SK-N-MC (cell line): ENCODE measurements around the gene CNTNAP4.

Experiments
- EZH2 ChIP-seq: fragments of 200-600 bp; sonication (generic); IDR thresholded peaks from one replicate; pipeline ENCODE4 v1.6.1; 2017; ENCODE audit warnings: antibody characterized with exemption
- FOXP2 ChIP-seq: optimal IDR thresholded peaks from 2 replicates; pipeline ENCODE3; 2011; ENCODE audit warnings: mild to moderate bottlenecking, moderate library complexity; ENCODE audit not compliant: insufficient read depth; ENCODE audit errors: extremely low read length, control extremely low read depth
- POLR2AphosphoS5 ChIP-seq: IDR thresholded peaks from 2 replicates; pipeline ENCODE4 v1.6.1; 2012; ENCODE audit warnings: mild to moderate bottlenecking, low read depth, low read length, borderline replicate concordance

DNA sequence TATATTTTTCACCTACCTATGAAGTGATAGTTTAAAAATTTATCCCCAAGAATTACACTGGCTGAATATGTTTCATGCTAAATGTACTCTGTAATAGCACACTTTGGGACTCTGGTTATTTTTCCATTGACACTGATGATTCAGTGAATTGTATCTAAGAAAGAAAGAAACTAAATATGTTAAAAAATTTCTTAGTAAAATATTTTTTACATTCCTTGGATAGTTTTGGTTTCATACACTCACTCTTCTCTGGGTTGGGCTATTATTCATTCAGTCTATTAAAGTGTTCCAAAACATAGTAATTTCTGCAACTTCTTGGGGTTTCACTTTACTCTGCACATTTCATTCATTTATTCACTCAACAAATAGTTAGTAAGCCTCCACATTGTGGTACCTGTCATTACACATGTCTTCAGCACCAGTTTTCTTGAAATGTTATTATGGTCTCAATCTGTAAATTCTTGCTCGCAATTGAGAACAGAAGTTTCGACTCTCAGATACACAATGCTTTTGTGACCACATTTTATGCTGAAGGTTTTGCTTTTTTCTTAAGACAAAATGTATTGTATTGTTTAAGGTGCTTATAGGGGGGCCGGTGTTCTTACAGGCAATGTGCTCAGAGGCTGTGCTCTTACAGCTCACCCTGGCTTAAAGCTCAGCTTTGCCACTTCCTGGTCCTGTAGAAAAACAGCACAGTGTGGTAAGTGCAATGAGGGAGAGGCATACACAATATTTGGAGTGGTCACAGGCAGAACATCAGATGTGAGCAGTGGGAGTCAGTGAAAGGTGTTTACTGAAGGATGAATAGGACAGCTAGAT lies 17.4 kb downstream of the CNTNAP4 start:
- no peak for TF ChIP-seq POLR2AphosphoS5
- no peak for TF ChIP-seq EZH2
- TF ChIP-seq FOXP2 = no peak
